GM12864 (cell line): Measurements from ENCODE around the gene DENND1A.

Experiments used
- DNase-seq: peaks from one replicate; pipeline ENCODE4 v3.0.0-alpha.2; 2011; ENCODE audit warnings: low read depth
- H3K4me3 ChIP-seq: 2 replicates; pipeline ENCODE4 v1.5.1; 2011; ENCODE audit warnings: mild to moderate bottlenecking, low read depth, low read length, control low read depth
- CTCF ChIP-seq: IDR thresholded peaks from 2 replicates; pipeline ENCODE4 v1.5.1; 2011; ENCODE audit warnings: low read depth, mild to moderate bottlenecking, moderate library complexity, low read length, control low read depth, inconsistent platforms; ENCODE audit errors: missing control alignments

DENND1A gene

GRCh38 chr9:123609844-123610243, 320.1 kb downstream of the DENND1A start:
- TF ChIP-seq CTCF, result no peak
- no peak overlapping the region for H3K4me3 ChIP-seq
- no peak for DNase-seq

GRCh38 chr9:123608104-123608503, 321.8 kb downstream of the DENND1A start:
- peak; percentile 85 for DNase-seq
- no peak for TF ChIP-seq CTCF
- no peak overlapping the region for H3K4me3 ChIP-seq

- no peak for DNase-seq
- no peak for TF ChIP-seq CTCF
- H3K4me3 ChIP-seq, result no peak overlapping the region
These were observed 322.4 kb downstream of the DENND1A start for GRCh38 chr9:123607479-123607878.

- no peak for DNase-seq
- no peak for TF ChIP-seq CTCF
- no peak overlapping the region for H3K4me3 ChIP-seq
These were observed 323.8 kb downstream of the DENND1A start for GRCh38 chr9:123606141-123606540.

- TF ChIP-seq CTCF, result no peak
- DNase-seq, result no peak
- H3K4me3 ChIP-seq, result no peak overlapping the region
These were observed 324.6 kb downstream of the DENND1A start for GRCh38 chr9:123605286-123605685.

- H3K4me3 ChIP-seq, result no peak overlapping the region
- DNase-seq, result no peak
- no peak for TF ChIP-seq CTCF
These were observed 325.1 kb downstream of the DENND1A start for GRCh38 chr9:123604861-123605260.

- no peak for TF ChIP-seq CTCF
- no peak overlapping the region for H3K4me3 ChIP-seq
- DNase-seq, result no peak
These were observed 328.1 kb downstream of the DENND1A start for GRCh38 chr9:123601828-123602227.
